ENCODE results near the gene HPCAL1. TPM values are rescaled to one million over a fixed set of nuclear protein-coding genes. Genes with fewer than 3 reads are reported as not detected.

HPCAL1 gene
- total RNA-seq, 4 donors from 2014 or later, result 11.1 to 122 (median 48.9) TPM

DNA sequence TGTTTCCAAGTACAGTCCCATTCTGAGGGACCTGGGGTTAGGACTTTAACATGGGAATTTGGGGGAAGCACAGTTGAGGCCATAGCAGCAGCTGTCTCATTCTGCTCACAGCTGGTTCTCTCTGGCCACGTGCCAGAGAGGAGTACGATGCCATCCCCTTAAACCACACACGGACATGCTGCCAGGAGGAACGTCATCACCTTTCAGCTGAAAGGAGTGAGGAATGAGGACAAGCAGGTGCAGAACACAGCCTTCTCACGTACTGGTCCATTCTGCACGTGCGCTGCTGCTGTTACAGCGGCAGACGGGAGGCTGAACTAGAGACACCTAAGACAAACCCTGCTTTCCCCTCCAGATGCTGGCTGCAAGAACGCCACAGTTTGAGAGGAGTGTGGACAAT, 111.9 kb downstream of the HPCAL1 start:
- intact Hi-C loops (cut with DNase I; ENCODE audit: low total_unique reads), result no loop called here
- no peak for DNase-seq
- Histone ChIP-seq H3K9me3 (no peaks in the 10 kb centered on the region), H3K36me3 (no peaks in the 10 kb centered on the region), H3K27me3 (no peaks in the 10 kb centered on the region), H3K4me1 (no peaks in the 10 kb centered on the region), H3K4me3 (no peak overlapping the region), H3K27ac (no peak overlapping the region)
- no peak for TF ChIP-seq POLR2A (IDR thresholded peaks at IDR 0.05)
- TF ChIP-seq, protein P1, sequence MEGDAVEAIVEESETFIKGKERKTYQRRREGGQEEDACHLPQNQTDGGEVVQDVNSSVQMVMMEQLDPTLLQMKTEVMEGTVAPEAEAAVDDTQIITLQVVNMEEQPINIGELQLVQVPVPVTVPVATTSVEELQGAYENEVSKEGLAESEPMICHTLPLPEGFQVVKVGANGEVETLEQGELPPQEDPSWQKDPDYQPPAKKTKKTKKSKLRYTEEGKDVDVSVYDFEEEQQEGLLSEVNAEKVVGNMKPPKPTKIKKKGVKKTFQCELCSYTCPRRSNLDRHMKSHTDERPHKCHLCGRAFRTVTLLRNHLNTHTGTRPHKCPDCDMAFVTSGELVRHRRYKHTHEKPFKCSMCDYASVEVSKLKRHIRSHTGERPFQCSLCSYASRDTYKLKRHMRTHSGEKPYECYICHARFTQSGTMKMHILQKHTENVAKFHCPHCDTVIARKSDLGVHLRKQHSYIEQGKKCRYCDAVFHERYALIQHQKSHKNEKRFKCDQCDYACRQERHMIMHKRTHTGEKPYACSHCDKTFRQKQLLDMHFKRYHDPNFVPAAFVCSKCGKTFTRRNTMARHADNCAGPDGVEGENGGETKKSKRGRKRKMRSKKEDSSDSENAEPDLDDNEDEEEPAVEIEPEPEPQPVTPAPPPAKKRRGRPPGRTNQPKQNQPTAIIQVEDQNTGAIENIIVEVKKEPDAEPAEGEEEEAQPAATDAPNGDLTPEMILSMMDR (IDR thresholded peaks at IDR 0.05), result no peak

DNA sequence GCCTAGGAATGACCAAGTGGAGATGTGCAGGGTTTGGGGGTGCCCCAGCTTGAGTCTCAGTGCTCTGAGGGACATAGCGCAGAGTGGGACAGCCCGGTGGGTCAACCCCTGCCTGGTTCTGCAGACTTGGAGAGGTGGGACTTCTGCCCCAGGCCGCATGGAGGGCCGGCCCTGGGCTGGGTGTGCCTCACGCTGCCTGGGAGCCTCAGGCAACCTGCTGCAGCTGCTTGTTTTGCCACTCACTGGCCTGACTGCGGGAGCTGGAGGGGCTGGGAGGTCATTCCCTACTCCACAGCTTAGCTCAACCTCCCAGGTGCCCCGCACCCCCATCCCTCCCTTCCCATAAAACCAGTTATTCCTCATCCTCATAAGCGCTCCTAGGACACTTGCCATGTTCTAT, 112.3 kb downstream of the HPCAL1 start:
- intact Hi-C loops (cut with DNase I; ENCODE audit: low total_unique reads), result loop anchor here (5.0 kb wide), 1 partner anchor 268 kb away; no protein-coding TSS in a partner anchor
- Histone ChIP-seq H3K4me3 (no peak overlapping the region), H3K4me1 (no peaks in the 10 kb centered on the region), H3K36me3 (no peaks in the 10 kb centered on the region), H3K9me3 (no peaks in the 10 kb centered on the region), H3K27me3 (no peaks in the 10 kb centered on the region), H3K27ac (no peak overlapping the region)
- DNase-seq, result no peak
- no peak for TF ChIP-seq POLR2A (IDR thresholded peaks at IDR 0.05)
- TF ChIP-seq, protein P1 (IDR thresholded peaks at IDR 0.05), result no peak

DNA sequence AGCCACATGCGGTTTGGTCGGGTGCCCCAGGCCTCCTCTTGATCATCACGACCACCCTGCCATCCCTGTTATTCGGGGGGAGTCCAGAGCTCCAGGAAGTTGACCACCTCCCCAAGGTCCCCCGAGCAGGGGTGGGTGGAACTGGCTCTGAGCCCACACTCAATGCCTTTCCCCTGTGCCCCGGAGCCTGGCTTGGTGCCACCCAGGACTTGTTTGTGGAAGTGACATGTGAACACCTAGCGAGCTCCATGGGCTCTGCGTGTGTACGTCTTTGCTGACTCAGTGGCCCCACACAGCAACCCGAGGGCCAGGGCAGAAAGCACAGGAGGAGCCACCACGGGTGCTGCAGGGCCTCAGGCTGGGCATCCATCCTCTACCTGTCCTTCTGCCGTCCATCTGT, 112.9 kb downstream of the HPCAL1 start:
- H3K4me1 ChIP-seq, result no peaks in the 10 kb centered on the region
- no peak for TF ChIP-seq POLR2A (IDR thresholded peaks at IDR 0.05)
- TF ChIP-seq, protein P1 (IDR thresholded peaks at IDR 0.05), result no peak
- H3K4me3 ChIP-seq, result no peak overlapping the region
- no peak overlapping the region for H3K27ac ChIP-seq
- H3K36me3 ChIP-seq, result no peaks in the 10 kb centered on the region
- intact Hi-C loops (cut with DNase I; ENCODE audit: low total_unique reads), result loop anchor here (5.0 kb wide), 1 partner anchor 268 kb away; no protein-coding TSS in a partner anchor
- H3K27me3 ChIP-seq, result no peaks in the 10 kb centered on the region
- H3K9me3 ChIP-seq, result no peaks in the 10 kb centered on the region
- DNase-seq, result no peak

DNA sequence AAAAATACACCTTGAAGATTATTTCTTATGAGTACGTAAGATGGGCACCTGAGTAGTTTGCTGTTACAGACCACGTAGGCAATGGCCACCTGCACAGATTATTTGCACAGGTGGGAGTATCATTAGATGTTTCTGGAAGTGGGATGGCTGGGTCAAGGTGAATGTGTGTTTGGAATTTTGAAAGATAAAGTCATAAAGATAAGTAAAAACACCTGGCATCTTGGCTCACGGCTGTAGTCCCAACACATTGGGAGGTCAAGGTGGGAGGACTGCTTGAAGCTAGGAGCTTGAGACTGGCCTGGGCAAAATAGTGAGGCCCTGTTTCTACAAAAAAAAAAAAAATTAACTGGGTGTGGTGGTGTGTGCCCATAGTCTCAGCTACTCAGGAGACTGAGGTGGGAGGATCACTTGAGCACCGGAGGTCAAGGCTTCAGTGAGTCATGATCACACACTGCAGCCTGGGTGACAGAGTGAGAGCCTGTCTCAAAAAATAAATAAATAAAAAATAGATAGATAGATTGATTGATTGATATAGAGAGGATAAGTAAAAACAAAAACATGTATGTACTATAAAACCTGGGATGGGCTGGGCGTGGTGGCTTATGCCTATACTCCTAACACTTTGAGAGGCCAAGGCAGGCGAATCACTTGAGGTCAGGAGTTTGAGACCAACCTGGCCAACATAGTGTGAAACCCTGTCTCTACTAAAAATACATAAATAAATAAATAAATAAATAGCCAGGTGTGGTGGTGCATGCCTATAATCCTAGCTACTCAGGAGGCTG, 115.0 kb downstream of the HPCAL1 start:
- H3K4me3 ChIP-seq, result no peak overlapping the region
- peaks cover 0 to under 1% of the 10 kb centered on the region in 2 donors for H3K4me1 ChIP-seq
- intact Hi-C loops (cut with DNase I; ENCODE audit: low total_unique reads), result loop anchor here (5.0 kb wide), 1 partner anchor 270 kb away; no protein-coding TSS in a partner anchor

More for the DNA sequence above, 115.0 kb downstream of the HPCAL1 start:
- H3K36me3 ChIP-seq, result no peaks in the 10 kb centered on the region
- no peaks in the 10 kb centered on the region for H3K9me3 ChIP-seq
- no peaks in the 10 kb centered on the region for H3K27me3 ChIP-seq
- DNase-seq, result no peak
- H3K27ac ChIP-seq, result no peak overlapping the region
- TF ChIP-seq, protein P1 (IDR thresholded peaks at IDR 0.05), result no peak
- no peak for TF ChIP-seq POLR2A (IDR thresholded peaks at IDR 0.05)
